Ramos (cell line): Measurements from ENCODE around the gene NDST1.
"Not testable (repeated sequence)": the region's sequence is repeated elsewhere in the genome, so short reads cannot be mapped to it uniquely, and the experiment has no call there.

Experiments used
- in situ Hi-C: fragments of 300-500 bp; cut with MboI; formaldehyde crosslinking; loops from one replicate; pipeline ENCODE4 v1.14.3; 2022; ENCODE audit warnings: low sequenced_read_pairs; ENCODE audit not compliant: unreplicated experiment

The NDST1 gene

GRCh38 chr5:150507474-150508276 lies at the start of gene NDST1:
NDST1 (plus strand) TSS chr5:150508131; CDS start chr5:150521255, 13,124 bp downstream.
- in situ Hi-C loops: no loop called here

- in situ Hi-C loops: loop anchor here (5.0 kb wide), 1 partner anchor 88 kb away; no protein-coding TSS in a partner anchor
These were observed 49.0 kb upstream of the NDST1 start for GRCh38 chr5:150458802-150459557.

- in situ Hi-C loops: loop anchor here (10.0 kb wide), 1 partner anchor 194 kb away; no protein-coding TSS in a partner anchor
These were observed 47.1 kb upstream of the NDST1 start for GRCh38 chr5:150460781-150461180.

DNA sequence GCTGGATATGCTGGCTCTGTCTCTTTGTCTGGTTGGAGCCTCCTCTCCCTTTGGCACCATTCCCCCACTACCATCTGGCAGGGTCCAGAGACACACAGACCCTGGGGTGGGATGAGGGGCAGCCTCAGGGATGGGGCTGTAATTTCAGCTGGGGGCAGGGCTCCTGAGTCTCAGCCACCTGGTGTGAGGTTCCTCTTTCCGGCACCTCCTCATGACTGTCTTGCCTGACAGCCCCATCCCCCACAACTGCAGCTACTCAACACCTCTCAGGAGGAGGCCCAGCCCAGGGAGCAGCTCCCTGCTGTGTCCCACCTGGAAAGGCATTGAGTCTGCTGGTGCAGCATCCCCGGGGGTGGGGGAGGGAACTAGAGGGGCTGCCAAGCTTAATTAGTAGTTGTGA lies 46.7 kb upstream of the NDST1 start:
- in situ Hi-C loops: loop anchor here (10.0 kb wide), 1 partner anchor 194 kb away; no protein-coding TSS in a partner anchor

DNA sequence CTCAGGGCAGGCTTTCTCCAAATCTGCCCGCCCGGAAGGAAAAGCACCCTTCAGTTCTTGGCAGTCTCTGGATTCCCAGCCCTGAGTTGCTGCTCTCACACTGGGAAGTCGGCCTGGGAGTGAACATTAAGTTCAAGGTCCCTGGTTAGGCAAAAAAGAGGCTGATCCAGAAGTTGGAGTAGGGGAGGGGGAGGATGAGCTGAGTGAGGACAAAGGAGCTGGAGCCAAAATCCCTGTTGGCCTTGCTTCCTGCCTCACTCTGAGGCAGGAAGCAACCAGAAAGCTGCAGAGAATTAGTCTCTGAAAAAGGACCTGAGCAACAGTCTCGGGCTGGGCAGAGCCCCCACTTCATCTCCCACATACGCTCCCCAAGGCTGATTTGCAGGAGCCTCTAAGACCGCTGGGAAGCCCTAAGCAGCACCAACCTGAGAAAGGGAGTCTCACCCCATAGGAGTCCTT lies 43.3 kb upstream of the NDST1 start:
- in situ Hi-C loops: loop anchor here (10.0 kb wide), 1 partner anchor 190 kb away; no protein-coding TSS in a partner anchor

- in situ Hi-C loops: loop anchor here (10.0 kb wide), 1 partner anchor 189 kb away; no protein-coding TSS in a partner anchor
These were observed 42.0 kb upstream of the NDST1 start for GRCh38 chr5:150465927-150466326.

DNA sequence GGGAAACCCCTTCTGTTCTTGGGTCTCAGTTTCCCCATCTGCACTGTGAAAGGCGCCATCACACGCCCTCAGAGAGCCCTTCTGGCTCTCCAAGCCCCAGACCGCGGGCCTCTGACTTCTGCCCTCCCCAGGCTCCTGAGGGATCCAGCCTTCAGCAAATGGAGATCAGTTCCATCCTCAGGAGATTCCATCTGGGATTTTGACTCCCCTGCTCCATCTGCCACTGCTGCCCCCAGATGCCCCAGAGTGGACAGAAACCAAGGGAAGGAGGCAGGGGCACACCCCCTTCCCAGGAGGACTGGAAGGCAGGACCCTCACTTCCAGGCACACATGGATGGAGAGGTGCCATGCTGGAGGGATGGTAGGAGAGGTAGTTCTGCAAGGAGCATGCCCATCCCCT lies 39.7 kb upstream of the NDST1 start:
- in situ Hi-C loops: loop anchor here (10.0 kb wide), 1 partner anchor 187 kb away; no protein-coding TSS in a partner anchor

DNA sequence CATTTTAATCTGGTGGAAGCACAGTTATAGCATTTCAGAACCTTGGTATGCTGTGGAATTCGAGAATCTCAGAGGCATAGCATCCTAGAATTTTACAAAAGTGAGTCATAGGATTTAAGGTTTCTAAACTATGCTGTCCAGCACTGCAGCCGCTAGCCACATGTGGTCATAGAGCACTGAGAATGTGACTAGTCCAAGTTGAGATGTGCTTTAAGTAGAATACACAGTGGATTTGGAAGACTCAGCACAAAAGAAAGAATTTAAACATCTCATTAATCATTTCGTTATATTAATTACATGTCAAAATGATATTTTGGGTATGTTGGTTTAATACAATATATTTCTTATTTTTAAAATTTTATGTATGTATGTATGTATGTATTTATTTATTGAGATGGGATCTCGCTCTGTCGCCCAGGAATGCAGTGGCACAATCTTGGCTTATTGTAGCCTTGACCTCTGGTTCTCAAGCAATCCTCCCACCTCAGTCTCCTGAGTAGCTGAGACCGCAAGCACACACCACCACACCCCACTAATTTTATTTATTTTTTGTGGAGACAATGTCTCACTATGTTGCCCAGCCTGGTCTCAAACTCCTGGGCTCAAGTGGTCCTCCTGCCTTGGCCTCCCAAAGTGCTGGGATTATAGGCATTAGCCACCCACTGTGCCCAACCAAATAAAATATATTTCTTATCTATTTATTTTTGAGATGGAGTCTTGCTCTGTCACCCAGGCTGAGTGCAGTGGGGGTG lies 38.0 kb upstream of the NDST1 start:
- in situ Hi-C loops: loop anchor here (10.0 kb wide), 1 partner anchor 185 kb away; no protein-coding TSS in a partner anchor

DNA sequence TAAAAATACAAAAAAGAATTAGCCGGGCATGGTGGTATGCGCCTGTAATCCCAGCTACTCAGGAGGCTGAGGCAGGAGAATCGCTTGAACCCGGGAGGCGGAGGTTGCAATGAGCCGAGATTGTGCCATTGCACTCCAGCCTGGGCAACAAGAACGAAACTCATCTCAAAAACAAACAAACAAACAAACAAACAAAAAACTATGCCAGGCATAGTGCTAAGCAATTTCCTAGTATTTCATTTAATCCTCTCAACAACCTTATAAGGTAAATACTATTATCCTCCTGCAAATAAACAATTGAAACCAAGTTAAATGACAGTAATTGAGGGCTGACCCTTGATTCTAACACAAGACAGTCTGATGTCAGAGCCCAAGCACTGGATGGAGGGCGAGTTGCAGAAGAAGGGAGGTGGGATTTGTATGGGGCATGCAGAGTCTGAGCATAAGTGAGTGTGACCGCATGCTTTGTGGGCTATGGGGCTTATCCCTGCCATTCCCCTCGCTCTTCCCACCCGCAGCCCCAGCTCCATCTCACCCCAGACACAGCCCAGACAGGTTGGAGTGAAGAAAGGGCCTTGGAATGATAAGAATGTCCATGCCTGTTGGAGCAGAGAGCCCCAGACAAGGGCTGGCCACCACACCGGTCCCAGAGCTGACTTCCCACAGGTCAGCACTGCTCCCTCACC lies 34.1 kb upstream of the NDST1 start:
- in situ Hi-C loops: no loop called here

GRCh38 chr5:150476568-150476967 lies 31.4 kb upstream of the NDST1 start:
- in situ Hi-C loops: not testable (repeated sequence)

- in situ Hi-C loops: no loop called here
These were observed 28.5 kb upstream of the NDST1 start for GRCh38 chr5:150479416-150479815.

- in situ Hi-C loops: no loop called here
These were observed 26.3 kb upstream of the NDST1 start for GRCh38 chr5:150481708-150481965.

GRCh38 chr5:150481972-150482406 lies 25.9 kb upstream of the NDST1 start:
- in situ Hi-C loops: no loop called here

- in situ Hi-C loops: no loop called here
These were observed 22.8 kb upstream of the NDST1 start for GRCh38 chr5:150484964-150485692.

DNA sequence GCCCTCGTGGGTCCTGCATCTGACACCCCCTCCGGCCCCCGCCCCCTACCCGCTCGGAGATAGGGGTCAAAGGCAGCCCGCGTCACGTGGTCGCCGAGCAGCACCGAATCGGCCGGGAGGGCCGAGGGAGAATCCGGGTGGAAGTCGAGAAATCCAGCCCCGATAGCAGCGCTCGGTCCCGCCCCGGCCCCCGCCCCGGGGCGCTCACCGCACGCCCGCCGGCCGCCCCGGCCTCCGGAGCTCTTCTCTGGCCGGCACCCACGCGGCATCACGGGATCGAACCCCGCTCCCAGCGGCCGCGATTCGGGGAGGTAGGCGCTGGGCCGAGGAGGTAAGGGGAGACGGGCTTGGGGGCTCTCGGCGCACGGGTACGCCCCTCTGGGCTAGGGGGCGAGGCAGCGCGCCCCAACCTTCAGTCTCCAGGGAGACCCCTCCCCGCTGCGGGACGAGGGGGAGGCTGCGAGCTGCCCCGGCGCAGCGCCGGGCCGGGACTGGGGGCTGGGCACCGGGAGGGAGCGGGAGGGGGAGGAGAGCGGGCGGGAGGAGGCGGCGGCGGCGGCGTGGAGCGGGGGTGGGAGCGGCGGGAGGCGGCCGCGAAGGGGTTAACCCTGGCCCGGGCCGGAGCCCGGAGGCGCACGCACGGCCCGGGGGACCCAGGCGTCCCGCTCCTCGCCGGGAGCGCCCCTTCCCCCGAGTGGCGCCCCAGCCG lies 22.1 kb upstream of the NDST1 start:
- in situ Hi-C loops: no loop called here

DNA sequence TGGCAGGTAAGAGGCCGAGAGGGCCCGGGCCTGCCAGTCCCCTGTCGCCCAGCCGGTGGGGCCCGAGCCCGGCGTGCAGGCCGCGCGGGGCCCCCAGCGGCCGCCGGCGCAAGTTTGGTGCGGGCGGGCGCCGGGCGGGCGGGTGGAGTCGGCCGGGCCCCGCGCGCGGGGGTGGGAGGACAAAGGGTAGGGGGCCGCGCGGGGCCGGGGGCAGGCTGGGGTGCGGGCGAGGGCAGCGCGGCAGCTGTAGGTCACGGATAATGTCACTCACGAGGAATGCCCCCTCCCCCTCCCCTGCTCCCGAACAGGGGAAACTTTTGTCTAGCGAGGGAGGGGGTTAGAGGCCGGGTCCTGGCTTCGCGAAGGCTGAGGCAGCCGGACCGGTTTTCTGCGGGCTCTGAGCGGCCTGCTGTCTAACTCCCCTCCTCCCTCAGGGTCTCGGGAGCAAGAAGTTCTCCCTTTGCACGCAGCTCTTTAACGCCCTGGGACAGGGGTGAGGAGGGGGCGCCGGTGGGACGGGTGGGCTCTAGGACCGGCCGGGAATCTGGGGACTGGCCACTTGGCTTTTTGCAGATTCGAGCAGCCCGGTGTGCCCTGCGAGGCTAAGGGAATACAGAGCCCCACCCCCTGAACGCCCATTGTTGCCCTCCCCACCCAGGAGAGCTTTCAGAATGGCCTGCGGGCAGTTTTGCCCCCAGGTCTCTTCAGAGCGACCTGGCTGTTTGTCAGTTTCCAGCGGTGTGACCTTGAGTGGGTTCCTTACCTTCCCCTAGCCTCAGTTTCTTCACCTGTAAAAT lies 21.3 kb upstream of the NDST1 start:
- in situ Hi-C loops: no loop called here

- in situ Hi-C loops: no loop called here
These were observed 20.5 kb upstream of the NDST1 start for GRCh38 chr5:150487199-150488061.
